ENCODE results near the gene DNAJB13. TPM values are rescaled to one million over a fixed set of nuclear protein-coding genes. Genes with fewer than 3 reads are reported as not detected.
A peak's percentile ranks its signal among the peaks of the same experiment; 100 is the strongest.

DNAJB13 gene
- total RNA-seq, 4 donors from 2014 or later = not detected

DNA sequence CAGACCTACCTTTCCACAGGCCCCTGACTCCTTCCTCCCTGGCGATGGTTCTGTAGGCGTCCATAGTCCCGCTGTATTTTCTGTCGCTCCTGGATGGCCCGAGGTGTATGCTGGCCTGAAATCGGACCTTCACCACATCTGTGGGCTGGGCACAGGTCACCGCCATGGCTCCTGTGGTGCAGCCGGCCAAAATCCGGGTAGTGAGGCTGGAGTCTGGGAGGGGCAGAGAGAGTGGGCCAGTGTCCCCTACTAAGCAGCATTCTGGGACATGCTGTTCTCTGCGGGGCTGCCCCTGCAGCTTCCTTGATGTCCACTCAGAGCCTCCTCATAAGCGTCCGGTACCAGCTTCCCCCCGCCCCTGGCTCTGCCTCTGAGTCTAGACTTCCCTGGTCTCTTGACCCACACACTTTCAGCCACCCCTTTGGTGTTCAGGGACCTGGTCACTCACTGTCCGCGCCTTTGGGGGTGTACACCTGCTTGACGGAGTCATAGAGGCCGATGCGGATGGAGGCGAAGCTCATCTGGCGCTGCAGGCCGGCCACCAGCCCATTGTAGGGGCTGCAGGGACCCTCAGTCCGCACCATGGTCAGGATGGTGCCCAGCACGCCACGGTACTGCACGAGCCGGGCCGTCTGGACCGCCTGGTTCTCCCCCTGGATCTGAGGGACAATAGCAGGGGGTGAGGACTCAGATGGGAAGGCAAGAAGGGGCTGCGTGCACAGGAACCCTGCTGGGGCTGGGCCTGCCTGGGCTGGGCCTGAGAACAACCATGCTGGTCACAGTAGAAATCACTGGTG is 55.1 kb downstream of the DNAJB13 start:
- 96% methylated on average over 20 of the region's 29 CpGs for WGBS
- H3K27me3 ChIP-seq = no peaks in the 10 kb centered on the region
- H3K27ac ChIP-seq = no peak overlapping the region
- peaks cover 23% of the 10 kb centered on the region for H3K36me3 ChIP-seq
- no peak overlapping the region for H3K4me3 ChIP-seq
- TF ChIP-seq, protein P1, sequence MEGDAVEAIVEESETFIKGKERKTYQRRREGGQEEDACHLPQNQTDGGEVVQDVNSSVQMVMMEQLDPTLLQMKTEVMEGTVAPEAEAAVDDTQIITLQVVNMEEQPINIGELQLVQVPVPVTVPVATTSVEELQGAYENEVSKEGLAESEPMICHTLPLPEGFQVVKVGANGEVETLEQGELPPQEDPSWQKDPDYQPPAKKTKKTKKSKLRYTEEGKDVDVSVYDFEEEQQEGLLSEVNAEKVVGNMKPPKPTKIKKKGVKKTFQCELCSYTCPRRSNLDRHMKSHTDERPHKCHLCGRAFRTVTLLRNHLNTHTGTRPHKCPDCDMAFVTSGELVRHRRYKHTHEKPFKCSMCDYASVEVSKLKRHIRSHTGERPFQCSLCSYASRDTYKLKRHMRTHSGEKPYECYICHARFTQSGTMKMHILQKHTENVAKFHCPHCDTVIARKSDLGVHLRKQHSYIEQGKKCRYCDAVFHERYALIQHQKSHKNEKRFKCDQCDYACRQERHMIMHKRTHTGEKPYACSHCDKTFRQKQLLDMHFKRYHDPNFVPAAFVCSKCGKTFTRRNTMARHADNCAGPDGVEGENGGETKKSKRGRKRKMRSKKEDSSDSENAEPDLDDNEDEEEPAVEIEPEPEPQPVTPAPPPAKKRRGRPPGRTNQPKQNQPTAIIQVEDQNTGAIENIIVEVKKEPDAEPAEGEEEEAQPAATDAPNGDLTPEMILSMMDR (IDR thresholded peaks at IDR 0.05) = no peak
- no peak for TF ChIP-seq POLR2AphosphoS5 (IDR thresholded peaks at IDR 0.05)
- TF ChIP-seq POLR2A (IDR thresholded peaks at IDR 0.05) = no peak
- no peak for TF ChIP-seq EP300 (IDR thresholded peaks at IDR 0.05)
- no peaks in the 10 kb centered on the region for H3K9me3 ChIP-seq
- peaks cover 10% of the 10 kb centered on the region for H3K4me1 ChIP-seq
- DNase-seq (ENCODE audit: low spot score in 2 of 2) = peak in 1 of 2 donors; percentile 71

DNA sequence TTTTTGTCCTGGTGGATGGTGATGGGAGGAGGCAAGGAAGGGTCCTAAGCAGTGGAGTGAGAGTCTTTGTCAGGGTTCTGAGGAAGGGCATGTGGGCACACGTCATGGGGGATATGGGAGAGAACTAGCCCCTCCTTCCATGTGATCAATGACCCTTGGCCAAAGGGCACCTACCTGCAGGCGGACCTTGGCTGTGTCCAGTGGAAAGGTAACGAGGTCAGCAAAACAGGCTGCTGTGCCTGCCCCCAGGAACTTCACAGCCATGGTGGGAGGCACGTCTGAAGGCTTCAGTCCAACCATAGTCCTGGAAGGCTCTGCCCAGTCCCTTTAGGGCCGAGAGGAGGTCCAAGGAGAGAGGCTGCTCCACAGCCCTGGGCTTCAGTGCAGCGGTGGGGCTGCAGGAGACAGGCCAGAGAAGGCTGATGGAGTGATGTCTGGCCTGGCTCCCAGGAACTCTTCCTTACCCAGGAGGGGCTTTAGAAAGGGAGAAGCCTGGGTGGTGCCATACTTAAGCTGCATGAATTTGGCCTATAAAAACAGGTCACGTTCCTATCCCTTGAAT is 56.0 kb downstream of the DNAJB13 start:
- Histone ChIP-seq H3K4me3 (no peak overlapping the region), H3K27me3 (no peaks in the 10 kb centered on the region), H3K9me3 (no peaks in the 10 kb centered on the region), H3K4me1 (peaks cover 18% of the 10 kb centered on the region), H3K36me3 (peaks cover 22% of the 10 kb centered on the region), H3K27ac (no peak overlapping the region)
- WGBS = 79% methylated on average over 7 of the region's 7 CpGs
- DNase-seq (ENCODE audit: low spot score in 2 of 2) = no peak
- TF ChIP-seq POLR2A (IDR thresholded peaks at IDR 0.05) = no peak
- TF ChIP-seq POLR2AphosphoS5 (IDR thresholded peaks at IDR 0.05) = no peak

DNA sequence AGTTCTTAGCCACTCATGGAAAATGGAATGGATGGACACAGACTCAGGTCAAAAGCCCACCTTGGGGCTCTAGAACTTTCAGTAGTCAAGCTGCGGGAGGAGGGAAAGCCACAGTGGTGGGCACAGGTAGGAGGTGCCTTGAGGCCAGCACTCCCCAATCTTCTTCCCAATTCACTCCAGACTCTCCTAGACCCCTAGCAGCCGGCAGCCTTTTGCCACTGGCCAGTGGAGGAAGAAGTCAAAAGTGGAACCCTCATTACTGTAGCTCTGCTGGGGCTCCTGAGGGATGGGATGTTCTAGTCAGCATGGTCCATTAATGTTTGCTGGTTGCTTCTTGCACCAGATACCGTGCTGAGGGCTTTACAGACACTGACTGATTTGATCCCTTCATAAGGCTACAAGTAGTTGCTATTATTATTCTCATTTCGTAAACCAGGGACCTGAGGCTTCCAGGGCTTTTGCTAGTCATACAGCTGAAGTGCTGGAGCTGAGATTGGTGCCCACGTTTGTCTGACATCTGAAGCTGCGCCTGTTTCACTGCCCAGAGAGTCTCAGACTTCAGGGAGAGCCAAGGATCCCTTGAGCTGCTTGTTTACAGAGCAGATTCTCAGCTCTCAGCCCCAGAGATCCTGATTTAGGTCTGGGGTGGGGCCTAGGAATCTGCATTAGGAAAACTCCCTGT is 57.0 kb downstream of the DNAJB13 start:
- Histone ChIP-seq H3K27ac (no peak overlapping the region), H3K36me3 (peaks cover 21% of the 10 kb centered on the region), H3K4me3 (no peak overlapping the region), H3K27me3 (no peaks in the 10 kb centered on the region), H3K9me3 (no peaks in the 10 kb centered on the region), H3K4me1 (peaks cover 21% of the 10 kb centered on the region)
- DNase-seq (ENCODE audit: low spot score in 2 of 2) = no peak
- TF ChIP-seq POLR2A (IDR thresholded peaks at IDR 0.05) = no peak
- no peak for TF ChIP-seq EP300 (IDR thresholded peaks at IDR 0.05)
- TF ChIP-seq, protein P1 (IDR thresholded peaks at IDR 0.05) = no peak
- no peak for TF ChIP-seq POLR2AphosphoS5 (IDR thresholded peaks at IDR 0.05)
- WGBS = 90% methylated on average over 6 of the region's 6 CpGs

DNA sequence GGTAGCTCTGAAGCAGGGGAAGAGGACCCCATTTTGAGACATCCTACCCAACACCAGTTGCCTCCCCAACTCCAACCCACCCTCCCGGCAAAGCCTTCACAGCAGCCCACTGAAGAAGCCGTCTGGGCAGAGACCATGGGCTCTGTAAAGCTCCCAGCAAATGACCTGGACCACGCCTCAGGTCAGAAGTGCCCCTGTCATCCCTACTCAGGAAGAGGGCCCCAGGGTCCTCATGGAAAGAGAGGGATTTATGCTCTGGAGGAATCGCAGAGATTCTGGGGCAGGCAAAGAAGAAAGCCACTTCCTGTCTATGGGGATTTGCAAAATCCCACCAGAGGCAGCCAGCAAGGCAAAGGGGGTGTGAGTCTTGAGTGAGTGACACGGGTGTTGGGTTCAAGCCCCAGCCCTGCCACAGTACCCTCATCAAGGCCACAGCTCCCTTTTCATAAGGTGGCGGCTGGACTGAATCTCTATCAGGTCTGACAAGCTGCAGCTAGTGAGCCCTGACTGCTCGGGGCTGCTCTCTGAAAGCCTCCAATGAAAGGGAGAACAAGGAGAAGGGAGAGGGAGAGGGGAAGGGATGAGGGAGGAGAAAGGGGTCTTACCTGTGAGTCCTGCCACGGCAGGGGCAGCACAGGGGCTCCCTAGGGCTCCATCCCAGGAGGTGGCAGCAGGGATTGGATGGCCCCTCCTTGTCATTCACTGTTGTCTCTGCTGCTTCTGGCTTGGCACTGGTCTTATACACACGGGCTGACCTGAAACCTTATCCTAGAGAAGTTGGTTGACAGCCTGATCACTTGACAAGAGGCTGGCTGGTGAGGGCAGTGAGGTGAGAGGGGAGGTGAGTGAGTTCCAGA is 57.8 kb downstream of the DNAJB13 start, which contains the start of gene UCP3:
UCP3 (minus strand) TSS at position 713 of the 857 bp plus-strand sequence. CDS start 2,043 bp downstream, outside the sequence.
- TF ChIP-seq POLR2AphosphoS5 (IDR thresholded peaks at IDR 0.05) = no peak
- TF ChIP-seq, protein P1 (IDR thresholded peaks at IDR 0.05) = no peak
- TF ChIP-seq POLR2A (IDR thresholded peaks at IDR 0.05) = no peak
- TF ChIP-seq EP300 (IDR thresholded peaks at IDR 0.05) = no peak
- H3K9me3 ChIP-seq = no peaks in the 10 kb centered on the region
- peaks cover 21% of the 10 kb centered on the region for H3K4me1 ChIP-seq
- H3K27me3 ChIP-seq = no peaks in the 10 kb centered on the region
- no peak within 1 kb of the TSS for H3K27ac ChIP-seq
- DNase-seq (ENCODE audit: low spot score in 2 of 2) = no peak
- peaks cover 18% of the 10 kb centered on the region for H3K36me3 ChIP-seq
- whole genome bisulfite sequencing = 74% methylated on average over 9 of the region's 9 CpGs
- H3K4me3 ChIP-seq = no peak within 1 kb of the TSS

DNA sequence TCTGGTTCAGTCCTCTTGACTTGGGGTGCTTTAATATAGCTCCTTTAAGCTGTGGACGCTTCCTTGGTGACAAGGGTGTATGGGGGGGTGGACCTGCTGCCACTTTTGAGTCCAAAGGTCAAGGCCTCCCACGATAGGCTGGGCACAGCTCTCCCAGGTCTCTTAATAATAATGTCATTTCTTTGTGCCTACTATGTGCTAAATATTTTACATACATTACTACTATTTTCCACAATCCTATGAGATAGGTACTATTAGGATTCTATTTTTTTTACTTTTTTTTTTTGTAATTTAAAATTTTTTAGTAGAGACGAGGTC is 58.4 kb downstream of the DNAJB13 start:
- no peak overlapping the region for H3K27ac ChIP-seq
- peaks cover 14% of the 10 kb centered on the region for H3K36me3 ChIP-seq
- no peak overlapping the region for H3K4me3 ChIP-seq
- TF ChIP-seq, protein P1 (IDR thresholded peaks at IDR 0.05) = no peak
- TF ChIP-seq EP300 (IDR thresholded peaks at IDR 0.05) (no peak), POLR2AphosphoS5 (IDR thresholded peaks at IDR 0.05) (no peak), POLR2A (IDR thresholded peaks at IDR 0.05) (no peak)
- no peak for DNase-seq (ENCODE audit: low spot score in 2 of 2)
- H3K4me1 ChIP-seq = peaks cover 21% of the 10 kb centered on the region
- 85% methylated on average over 3 of the region's 3 CpGs for WGBS
- H3K27me3 ChIP-seq = no peaks in the 10 kb centered on the region
- no peaks in the 10 kb centered on the region for H3K9me3 ChIP-seq
